Thoracic aorta (tissue), 2 donors: Measurements from ENCODE around the gene SARS1. TPM values are rescaled to one million over a fixed set of nuclear protein-coding genes. Genes with fewer than 3 reads are reported as not detected.
A peak's percentile ranks its signal among the peaks of the same experiment; 100 is the strongest.

Source experiments
- ATAC-seq: fragments of 150-250 bp; one replicate; pipeline ENCODE4 v1.8.0; 2017; ENCODE audit warnings: low read depth; ENCODE audit not compliant: insufficient number of reproducible peaks, low FRiP score
- DNase-seq: peaks from one replicate; pipeline ENCODE4 v3.0.0-alpha.2; 2020; ENCODE audit warnings: low spot score
- H3K27ac ChIP-seq, 2 donors: fragments of 200-600 bp; sonication (generic); 1 replicate in 1 of 2; 2 replicates in 1 of 2; pipeline ENCODE4 v1.5.1; 2016; ENCODE audit warnings: mild to moderate bottlenecking in 2 of 2, moderate library complexity in 2 of 2
- H3K27me3 ChIP-seq: fragments of 200-600 bp; sonication (generic); replicated peaks from 2 replicates; pipeline ENCODE4 v1.6.0; 2016; ENCODE audit warnings: mild to moderate bottlenecking; ENCODE audit not compliant: insufficient read depth
- H3K36me3 ChIP-seq: fragments of 200-600 bp; sonication (generic); one replicate; pipeline ENCODE4 v1.5.1; 2016
- H3K4me1 ChIP-seq, 2 donors: fragments of 200-600 bp; sonication (generic); 1 replicate in 1 of 2; 2 replicates in 1 of 2; pipeline versions ENCODE4 v1.5.1 to v1.6.0; 2016; ENCODE audit warnings: low read depth in 2 of 2, mild to moderate bottlenecking in 1 of 2; ENCODE audit not compliant: control insufficient read depth in 1 of 2
- H3K4me3 ChIP-seq: fragments of 200-600 bp; sonication (generic); 2 replicates; pipeline ENCODE4 v1.5.1; 2016; ENCODE audit warnings: mild to moderate bottlenecking
- H3K9me3 ChIP-seq: fragments of 200-600 bp; sonication (generic); 2 replicates; pipeline ENCODE4 v1.5.1; 2016
- CTCF ChIP-seq: fragments of 200-600 bp; sonication (generic); IDR thresholded peaks from one replicate; pipeline ENCODE4 v1.5.1; 2019; ENCODE audit warnings: antibody characterized with exemption
- total RNA-seq, 2 donors: library from RNA; depleted of rRNA; stranded (reverse); fragments of >200 nt; gene quantifications; one replicate each; pipeline versions ENCODE4 v1.1.0 to v1.2.3, GENCODE V29; 2016

Gene SARS1
- total RNA-seq, 2 donors from 2014 or later, result 122 to 137 TPM

- Histone ChIP-seq H3K36me3 (no peaks in the 10 kb centered on the region), H3K9me3 (no peaks in the 10 kb centered on the region), H3K4me1 (peaks cover 0 to 23% of the 10 kb centered on the region in 2 donors), H3K27ac (no peak overlapping the region), H3K27me3 (no peaks in the 10 kb centered on the region), H3K4me3 (no peak overlapping the region)
- ATAC-seq, result no peak
- no peak for DNase-seq
- TF ChIP-seq CTCF, result no peak
These were observed 62.1 kb downstream of the SARS1 start for GRCh38 chr1:109275706-109276345.

GRCh38 chr1:109277434-109278204 is 63.9 kb downstream of the SARS1 start:
- peak; percentile 92 for TF ChIP-seq CTCF
- Histone ChIP-seq H3K27me3 (no peaks in the 10 kb centered on the region), H3K4me1 (peaks cover 11 to 37% of the 10 kb centered on the region in 2 donors), H3K27ac (no peak overlapping the region), H3K4me3 (no peak overlapping the region), H3K36me3 (no peaks in the 10 kb centered on the region), H3K9me3 (no peaks in the 10 kb centered on the region)
- DNase-seq (peak; percentile 39), ATAC-seq (no peak)

- no peak overlapping the region for H3K27ac ChIP-seq
- H3K4me1 ChIP-seq, result peaks cover 12 to 44% of the 10 kb centered on the region in 2 donors
- H3K36me3 ChIP-seq, result no peaks in the 10 kb centered on the region
- H3K9me3 ChIP-seq, result no peaks in the 10 kb centered on the region
- DNase-seq (no peak), ATAC-seq (no peak)
- no peak overlapping the region for H3K4me3 ChIP-seq
- H3K27me3 ChIP-seq, result no peaks in the 10 kb centered on the region
- no peak for TF ChIP-seq CTCF
These were observed 66.0 kb downstream of the SARS1 start for GRCh38 chr1:109279615-109280278.

GRCh38 chr1:109280862-109281261 is 67.1 kb downstream of the SARS1 start:
- Histone ChIP-seq H3K36me3 (no peaks in the 10 kb centered on the region), H3K4me1 (peaks cover 12 to 35% of the 10 kb centered on the region in 2 donors), H3K27ac (no peak overlapping the region), H3K4me3 (no peak overlapping the region), H3K9me3 (no peaks in the 10 kb centered on the region), H3K27me3 (no peaks in the 10 kb centered on the region)
- DNase-seq (no peak), ATAC-seq (no peak)
- TF ChIP-seq CTCF, result no peak
